ENCODE data around the gene FTMT. TPM values are rescaled to one million over a fixed set of nuclear protein-coding genes. Genes with fewer than 3 reads are reported as not detected.

FTMT gene
- not detected in 2 replicates for total RNA-seq

DNA sequence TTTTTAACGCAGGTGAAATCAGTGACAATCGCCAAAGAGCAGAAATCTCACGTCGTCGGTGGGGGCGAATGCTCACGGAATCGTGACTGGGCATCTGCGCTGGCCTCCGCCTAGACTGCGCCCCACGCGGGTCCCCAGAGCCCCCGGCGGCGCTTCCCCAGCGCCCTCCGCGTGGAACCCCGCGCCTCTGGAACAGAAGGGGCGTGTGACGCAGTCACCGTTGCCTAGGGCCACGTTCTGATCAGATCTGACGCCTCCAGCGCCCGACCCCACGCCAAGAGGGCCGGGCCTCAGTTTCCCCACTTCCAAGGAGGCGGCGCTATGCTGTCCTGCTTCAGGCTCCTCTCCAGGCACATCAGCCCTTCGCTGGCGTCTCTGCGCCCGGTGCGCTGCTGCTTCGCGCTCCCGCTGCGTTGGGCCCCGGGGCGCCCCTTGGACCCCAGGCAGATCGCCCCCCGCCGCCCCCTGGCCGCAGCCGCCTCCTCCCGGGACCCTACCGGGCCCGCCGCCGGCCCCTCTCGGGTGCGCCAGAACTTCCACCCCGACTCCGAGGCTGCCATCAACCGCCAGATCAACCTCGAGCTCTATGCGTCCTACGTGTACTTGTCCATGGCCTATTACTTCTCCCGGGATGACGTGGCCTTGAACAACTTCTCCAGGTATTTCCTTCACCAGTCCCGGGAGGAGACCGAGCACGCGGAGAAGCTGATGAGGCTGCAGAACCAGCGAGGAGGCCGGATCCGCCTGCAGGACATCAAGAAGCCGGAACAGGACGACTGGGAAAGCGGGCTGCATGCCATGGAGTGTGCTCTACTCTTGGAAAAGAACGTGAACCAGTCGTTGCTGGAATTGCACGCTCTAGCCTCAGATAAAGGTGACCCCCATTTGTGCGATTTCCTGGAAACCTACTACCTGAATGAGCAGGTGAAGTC lies at the start of gene FTMT:
Gene FTMT, plus strand, starts transcription at position 240 of the 932 bp plus-strand sequence. Its CDS starts 82 bp downstream, at position 322.

Other genes starting within 250 kb of the FTMT start
- 19.7 and 20.1 TPM in 2 replicates for gene SRFBP1, start 110.1 kb downstream of the FTMT start, total RNA-seq
- gene LOX, start 226.4 kb downstream of the FTMT start, total RNA-seq, result 22.4 and 151 TPM in 2 replicates